ENCODE measurements around the gene MCU.
"Not testable (repeated sequence)": the region's sequence is repeated elsewhere in the genome, so short reads cannot be mapped to it uniquely, and the experiment has no call there.

Gene MCU

DNA sequence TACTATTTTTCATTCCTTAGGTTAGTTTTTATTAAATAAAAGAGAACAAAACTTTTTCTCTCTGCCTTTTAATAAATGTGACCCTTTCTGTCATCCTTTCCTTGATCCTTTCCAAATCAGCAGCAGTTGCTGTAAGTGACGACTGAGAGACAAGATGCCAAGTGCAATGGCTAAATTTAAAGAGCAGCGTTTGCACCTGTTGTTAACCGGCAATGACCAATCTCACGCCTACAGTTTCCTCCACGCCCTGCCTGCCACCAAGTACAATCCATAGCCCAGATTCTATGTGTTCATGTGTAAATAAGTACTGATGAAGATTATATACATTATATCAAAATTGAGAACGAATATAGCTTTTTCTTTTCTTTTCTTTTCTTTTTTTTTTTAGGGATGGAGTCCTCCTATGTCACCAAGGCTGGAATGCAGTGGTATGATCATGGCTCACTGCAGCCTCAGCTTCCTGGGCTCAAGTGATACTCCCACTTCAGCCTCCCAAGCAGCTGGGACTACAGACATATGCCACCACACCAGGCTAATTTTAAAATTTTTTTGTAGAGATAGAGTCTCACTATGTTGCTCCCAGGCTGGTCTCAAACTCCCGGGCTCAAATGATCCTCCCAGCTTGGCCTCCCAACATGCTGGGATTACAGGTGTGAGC, 6.5 kb upstream of the MCU start:
- H3K4me3 ChIP-seq (ENCODE audit: low read depth, low read length) = no peak overlapping the region
- no peak for DNase-seq (ENCODE audit: low read depth)

DNA sequence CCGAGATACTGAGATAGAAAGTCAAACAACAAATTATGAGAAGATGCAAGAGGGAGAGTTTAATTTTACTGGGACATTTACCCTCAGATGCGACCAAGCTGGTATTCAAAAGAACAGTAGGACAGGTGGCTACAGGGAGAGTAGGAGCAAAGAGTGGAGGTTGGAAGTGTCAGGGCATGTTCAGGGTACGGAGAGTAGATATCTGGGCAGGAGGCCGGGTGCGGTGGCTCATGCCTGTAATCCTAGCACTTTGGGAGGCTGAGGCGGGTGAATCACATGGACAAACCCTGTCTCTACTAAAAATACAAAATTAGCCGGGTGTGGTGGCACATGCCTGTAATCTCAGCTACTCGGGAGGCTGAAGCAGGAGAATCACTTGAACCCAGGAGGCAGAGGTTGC, 5.5 kb upstream of the MCU start:
- DNase-seq (ENCODE audit: low read depth) = not testable (repeated sequence)

DNA sequence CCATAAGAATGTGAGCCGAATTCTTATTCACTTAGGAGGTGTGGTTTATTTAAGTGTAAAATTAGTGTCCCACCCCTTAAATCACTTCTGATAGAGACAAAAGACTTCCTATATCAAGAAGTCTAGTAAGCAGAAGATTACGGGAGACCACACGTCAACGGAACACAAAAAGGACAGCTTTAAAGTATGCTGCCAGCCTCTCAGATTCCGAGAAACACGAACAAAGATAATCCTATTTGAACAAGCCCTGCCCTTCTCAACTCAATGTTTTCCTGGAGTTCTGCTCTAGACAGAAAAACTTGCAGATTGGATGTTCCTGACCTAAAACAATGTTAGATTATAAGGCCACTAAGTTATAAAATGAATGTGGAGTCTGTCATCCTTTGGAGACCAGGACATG, 4.9 kb upstream of the MCU start:
- no peak overlapping the region for H3K4me3 ChIP-seq (ENCODE audit: low read depth, low read length)
- DNase-seq (ENCODE audit: low read depth) = no peak

More for the DNA sequence above, 5.5 kb upstream of the MCU start:
- H3K4me3 ChIP-seq (ENCODE audit: low read depth, low read length) = not testable (repeated sequence)

DNA sequence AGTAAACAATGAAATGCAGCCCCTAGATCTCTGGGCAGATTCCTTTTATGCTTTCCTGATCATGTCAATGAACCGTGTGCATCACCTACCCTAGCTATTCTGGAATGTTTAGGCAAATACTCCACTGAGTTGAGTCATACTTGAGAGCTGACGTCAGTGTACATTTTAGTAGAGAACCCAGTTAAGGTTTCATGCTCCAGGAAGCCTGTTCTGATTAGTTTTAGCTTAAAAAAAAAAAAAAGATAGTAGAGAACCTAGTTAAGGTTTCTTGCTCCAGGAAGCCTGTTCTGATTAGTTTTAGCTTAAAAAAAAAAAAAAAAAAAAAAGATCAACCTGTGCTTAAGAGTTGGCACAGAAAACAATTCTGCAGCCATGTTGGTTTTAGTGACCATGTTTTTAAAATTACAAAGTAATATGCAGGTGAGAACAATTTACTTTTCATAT, 3.7 kb upstream of the MCU start:
- no peak overlapping the region for H3K4me3 ChIP-seq (ENCODE audit: low read depth, low read length)
- peak; percentile 60 for DNase-seq (ENCODE audit: low read depth)

DNA sequence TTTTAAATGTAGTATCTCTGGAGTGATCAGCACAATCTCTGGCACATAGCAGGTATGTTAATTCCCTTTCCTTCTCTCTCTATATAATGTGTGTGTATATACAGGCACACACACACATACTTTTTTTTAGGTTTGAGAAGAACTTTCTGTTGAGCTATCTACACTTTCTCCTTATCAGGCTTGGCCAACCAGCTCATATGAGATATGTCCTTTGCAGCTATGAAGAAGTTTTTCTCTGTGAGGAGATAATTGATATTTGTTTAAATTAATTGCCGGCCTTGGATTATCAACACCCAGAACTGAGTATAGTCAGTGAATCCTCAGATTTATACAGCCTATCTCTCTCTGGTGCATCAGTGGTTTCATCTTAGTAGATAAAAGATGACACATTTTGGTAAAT, 2.3 kb upstream of the MCU start:
- DNase-seq (ENCODE audit: low read depth) = no peak

DNA sequence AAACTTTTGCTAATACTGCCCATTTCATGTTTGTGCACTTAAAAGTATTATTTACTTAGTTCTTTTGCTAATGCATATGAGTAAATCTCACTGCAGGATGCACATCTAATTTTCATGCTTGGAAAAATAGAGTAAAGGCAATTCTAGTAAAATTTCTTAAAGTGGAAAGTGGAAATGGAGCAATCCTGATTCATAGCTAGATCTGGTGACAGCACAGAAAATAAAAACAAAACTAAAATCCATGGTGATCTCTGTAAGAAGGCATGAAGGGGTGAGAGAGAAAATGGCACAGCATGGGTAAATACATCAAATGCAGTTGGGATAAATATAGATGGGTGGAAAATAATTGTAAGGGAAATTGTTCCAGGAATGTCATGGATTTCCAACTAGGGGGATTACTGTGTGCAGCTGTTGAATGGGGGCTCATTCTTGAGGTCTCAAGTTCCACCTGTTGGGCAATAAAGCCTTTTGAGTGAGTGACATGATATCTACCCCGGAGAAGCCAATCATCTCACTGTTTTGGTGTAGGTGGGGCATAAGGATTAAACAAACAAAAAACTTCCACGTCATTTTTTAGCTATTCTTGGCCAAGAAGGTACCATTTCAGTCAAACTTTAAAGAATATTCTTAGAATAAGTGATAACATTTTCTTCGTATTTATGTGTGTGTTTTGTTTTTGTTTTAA, 1.7 kb upstream of the MCU start:
- no peak overlapping the region for H3K4me3 ChIP-seq (ENCODE audit: low read depth, low read length)

More for the DNA sequence above, 2.3 kb upstream of the MCU start:
- H3K4me3 ChIP-seq (ENCODE audit: low read depth, low read length) = no peak overlapping the region

DNA sequence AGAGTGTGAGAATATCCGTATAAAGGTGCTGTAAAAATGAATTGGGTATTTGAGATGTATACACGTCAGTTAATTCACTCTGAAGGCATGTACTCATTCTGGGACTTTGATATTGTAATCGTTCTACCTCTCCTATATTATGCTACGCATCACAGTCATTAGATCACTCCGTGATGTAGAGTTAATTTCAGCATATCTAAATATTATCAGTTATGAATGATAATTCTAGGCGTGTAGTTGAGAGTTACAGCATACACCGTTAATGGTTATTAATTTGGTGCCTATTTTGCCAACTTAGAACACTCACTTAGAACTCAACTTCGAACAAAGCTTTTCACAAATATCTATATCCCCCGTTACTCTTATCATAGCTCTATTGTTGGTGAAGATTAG, 477 bp upstream of the MCU start:
- H3K4me3 ChIP-seq (ENCODE audit: low read depth, low read length) = peak overlapping the region; percentile 78
- no peak for DNase-seq (ENCODE audit: low read depth)

More for the DNA sequence above, 1.7 kb upstream of the MCU start:
- DNase-seq (ENCODE audit: low read depth) = peak; percentile 56

DNA sequence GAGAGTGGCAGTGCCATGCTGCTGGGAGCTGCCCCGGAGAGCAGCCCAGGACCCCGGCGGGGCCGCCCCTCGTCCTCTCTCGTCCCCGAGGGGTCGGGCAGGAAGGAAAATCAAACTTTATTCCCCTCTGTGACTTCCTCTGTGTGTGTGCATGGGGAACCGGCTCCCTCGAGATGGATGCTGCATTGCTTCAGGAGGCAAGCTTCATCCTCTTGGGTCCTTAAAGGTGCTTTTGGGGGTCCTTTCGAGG, 726 bp downstream of the MCU start:
- H3K4me3 ChIP-seq (ENCODE audit: low read depth, low read length) = peak overlapping the region; percentile 78
- DNase-seq (ENCODE audit: low read depth) = no peak

DNA sequence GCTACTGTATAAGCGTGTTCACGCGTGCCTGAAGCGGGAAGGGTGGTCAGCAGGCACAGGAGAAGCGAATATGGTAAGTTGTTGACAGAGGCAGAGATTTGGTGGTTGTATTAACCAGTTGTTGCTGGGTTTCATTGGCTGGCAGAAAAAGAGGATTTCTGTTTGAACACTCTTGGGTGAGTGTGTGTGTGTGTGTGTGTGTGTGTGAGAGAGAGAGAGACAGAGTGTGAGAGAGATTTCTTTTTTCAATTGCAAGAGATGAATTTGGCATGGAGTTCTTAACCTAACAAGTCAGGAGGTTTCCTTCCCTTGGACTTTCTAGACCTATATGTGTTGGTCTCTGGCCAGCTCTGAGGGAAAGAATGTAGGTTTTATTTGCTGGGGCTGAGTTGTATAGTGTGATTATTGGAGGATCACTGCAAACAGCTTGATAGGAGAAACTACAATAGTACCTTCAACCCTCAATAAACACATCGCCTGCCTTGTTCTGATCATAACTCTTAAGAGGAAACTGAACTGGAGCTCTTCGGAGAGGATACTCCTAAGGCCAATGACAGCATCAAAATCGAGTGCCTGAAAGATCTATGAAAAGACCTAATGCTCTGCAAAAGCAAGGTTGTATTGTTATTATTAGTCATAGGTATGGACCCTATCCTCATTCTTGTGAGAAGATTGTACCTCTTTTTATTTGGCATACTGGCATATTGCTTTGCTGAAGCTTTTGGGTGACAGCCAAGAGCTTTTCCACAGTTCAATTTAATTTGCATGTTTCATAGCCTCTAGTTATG, 1.2 kb downstream of the MCU start:
- peak overlapping the region; percentile 78 for H3K4me3 ChIP-seq (ENCODE audit: low read depth, low read length)
- no peak for DNase-seq (ENCODE audit: low read depth)

DNA sequence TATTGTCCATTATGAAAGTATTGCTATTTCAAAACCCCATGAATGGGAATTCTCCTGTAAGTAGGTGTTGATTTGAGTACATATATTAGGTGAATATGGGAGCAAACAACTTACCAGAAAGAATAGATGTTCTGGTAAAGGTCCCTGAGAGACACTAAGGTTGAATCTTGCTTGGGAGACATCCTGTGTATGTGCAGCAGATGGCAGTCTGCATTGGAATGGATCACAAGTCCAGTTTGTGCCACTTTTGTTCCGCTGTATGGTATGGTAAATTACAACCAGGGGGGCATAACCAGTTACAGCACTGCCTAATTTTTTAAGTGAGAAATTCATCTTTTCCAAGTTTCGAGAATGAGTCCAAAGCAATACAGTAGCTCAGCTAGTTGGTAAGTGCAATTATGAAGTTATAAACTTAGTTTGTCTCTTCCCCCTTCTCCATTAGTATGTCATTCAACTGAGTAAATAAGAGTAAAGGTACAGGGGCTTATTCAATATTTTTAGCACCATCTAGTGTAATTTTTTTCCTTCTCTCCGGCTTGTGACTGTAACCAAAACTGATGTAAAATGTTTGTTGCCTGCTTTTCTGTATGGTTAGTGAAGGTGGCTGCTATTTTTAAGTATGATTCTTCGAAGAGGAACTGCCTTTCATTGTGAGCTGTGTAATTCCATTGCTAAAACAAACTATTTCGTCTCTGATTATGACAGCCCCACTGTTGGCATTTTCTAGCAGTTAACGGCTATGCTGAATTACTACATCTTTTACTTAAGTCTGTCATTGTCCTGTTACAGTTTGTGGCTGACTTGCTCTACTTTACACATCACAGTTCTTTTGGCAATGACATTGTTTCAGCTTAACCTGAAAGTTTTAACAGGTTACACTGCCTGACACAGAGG, 2.8 kb downstream of the MCU start:
- H3K4me3 ChIP-seq (ENCODE audit: low read depth, low read length) = no peak overlapping the region
- no peak for DNase-seq (ENCODE audit: low read depth)

DNA sequence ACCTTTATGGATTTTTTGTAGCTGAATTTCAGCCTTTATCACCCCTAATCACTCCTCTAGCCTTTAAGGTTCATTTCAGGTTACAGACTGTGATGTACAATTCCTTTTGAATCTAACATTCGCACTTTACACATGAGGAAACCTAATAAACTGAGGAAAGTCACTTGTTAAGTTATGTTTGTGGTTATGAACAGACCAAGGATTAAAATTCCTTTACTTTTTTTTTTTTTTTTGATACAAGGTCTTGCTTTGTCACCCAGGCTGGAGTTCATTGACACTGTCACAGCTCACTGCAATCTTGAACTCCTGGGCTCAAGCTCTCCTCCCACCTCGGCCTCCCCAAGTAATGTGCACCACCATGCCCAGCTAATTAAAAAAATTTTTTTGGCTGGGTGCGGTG, 3.6 kb downstream of the MCU start:
- H3K4me3 ChIP-seq (ENCODE audit: low read depth, low read length) = no peak overlapping the region
- DNase-seq (ENCODE audit: low read depth) = no peak

DNA sequence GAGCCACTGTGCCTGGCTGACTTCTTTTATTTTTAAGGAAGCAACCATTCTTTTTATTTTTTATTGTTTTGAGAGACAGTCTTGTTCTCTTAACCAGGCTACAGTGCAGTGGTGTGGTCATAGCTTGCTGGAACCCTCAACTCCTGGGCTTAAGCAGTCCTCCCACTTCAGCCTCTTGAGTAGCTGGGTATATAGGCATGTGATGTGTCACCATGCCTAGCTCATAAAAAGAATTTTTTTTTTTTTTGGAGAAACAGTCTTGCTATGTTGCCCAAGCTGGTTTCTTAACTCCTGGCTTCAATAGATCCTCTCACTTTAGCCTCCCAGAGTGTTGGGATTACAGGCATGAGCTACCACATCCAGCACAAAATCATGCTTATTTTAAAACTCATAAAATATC, 5.8 kb downstream of the MCU start:
- H3K4me3 ChIP-seq (ENCODE audit: low read depth, low read length) = no peak overlapping the region
- no peak for DNase-seq (ENCODE audit: low read depth)

DNA sequence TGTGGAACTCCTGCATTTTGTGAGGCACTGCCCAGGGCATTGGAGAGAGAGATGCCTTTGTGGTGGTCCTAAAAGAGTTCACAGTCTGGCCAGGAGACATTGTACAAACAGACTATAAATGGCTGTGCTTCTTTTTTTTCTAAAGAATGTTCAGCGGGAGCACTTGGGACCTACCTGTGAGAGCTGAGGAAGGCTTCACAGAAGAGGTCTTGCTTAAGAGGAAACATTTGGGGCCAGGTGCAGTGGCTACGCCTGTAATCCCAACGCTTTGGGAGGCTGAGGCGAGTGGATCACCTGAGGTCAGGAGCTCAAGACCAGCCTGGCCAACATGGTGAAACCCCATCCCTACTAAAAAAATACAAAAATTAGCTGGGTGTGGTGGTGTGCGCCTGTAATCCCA, 10.5 kb downstream of the MCU start:
- DNase-seq (ENCODE audit: low read depth) = not testable (repeated sequence)

DNA sequence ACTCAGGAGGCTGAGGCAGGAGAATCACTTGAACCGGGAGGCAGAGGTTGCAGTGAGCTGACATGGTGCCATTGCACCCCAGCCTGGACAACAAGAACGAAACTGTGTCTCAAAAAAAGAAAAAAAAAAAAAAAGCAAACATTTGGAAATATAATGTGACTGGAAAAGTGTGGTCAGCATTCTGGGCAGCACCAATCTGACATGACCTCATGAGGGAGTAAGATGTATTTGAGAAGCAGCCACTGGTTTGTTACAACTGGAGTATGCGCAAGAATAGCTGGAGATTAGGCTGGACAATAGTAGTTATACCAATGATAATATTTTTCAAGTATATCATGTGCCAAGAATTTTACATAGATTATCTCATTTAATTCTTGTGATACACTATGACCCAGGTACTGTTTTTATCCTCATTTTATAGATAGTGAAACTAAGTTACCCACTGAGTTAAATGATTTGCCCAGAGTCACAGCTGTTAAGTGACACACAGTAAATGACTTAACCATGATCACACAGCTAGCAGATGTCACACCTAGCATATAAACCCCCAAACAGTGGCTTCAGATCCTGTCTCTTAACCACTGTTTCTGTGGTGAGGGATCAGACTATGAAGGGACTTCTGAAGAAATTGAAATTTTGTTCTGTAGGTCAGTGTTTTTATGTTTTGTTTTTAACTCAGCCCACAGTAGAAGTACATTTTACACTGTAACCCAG, 11.1 kb downstream of the MCU start:
- no peak for DNase-seq (ENCODE audit: low read depth)
- H3K4me3 ChIP-seq (ENCODE audit: low read depth, low read length) = no peak overlapping the region

More for the DNA sequence above, 10.5 kb downstream of the MCU start:
- H3K4me3 ChIP-seq (ENCODE audit: low read depth, low read length) = not testable (repeated sequence)

DNA sequence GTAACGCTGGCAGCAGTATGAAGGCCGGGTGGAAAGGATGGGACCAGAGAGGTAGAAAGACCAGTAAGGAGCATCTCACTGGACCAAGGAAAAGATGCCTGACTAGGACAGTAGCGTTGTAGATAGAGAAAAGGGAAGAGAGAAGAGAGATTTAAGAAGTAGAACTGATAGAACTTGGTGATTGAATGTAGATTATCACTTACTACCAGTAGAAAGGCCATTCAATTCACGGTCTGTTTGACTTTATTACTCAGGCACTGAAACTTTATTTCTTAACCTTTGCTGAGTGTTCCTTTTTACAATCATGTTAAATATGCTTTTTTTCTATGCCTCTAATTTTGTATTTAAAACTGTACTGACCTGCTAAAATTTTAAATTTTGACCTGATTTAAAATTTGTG, 12.2 kb downstream of the MCU start:
- no peak overlapping the region for H3K4me3 ChIP-seq (ENCODE audit: low read depth, low read length)
- DNase-seq (ENCODE audit: low read depth) = no peak

DNA sequence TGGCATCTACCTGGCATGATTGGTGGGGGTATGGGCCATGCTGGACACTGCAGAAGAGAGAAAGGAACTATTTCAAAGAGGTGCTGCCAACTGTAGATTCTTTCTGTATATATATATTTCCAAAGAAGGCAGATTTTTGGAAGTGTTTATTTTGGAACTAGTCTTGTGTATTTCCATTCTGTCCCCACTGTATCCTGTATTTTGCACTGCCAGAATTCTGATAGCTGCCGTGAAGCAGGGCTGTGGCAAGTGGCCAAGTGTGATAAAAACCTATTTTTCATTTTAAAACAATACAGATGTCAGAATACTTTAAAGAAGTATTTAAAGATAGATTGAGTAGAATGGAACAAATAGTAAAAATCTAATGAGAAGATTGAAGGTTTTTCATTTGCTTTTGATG, 17.1 kb downstream of the MCU start:
- DNase-seq (ENCODE audit: low read depth) = no peak
- H3K4me3 ChIP-seq (ENCODE audit: low read depth, low read length) = no peak overlapping the region

DNA sequence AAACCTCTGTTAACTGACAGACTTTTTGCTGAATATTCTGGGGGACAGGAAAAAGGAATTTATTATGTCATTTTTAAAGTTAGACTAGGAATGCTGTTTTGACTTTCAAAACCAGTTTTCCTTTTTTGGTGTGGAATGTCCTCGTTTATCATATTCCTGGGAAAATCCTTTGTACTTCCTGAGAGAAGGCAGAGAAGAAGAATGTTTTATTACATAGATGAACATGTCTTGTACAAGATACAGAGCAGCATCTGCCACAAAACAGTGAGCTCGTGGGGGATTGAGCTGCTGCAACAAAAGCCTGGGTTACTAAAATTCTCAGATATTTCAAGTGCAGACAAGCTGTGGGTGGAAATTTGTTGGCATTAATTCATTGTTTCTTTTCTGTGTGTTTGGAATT, 20.2 kb downstream of the MCU start:
- no peak overlapping the region for H3K4me3 ChIP-seq (ENCODE audit: low read depth, low read length)
- DNase-seq (ENCODE audit: low read depth) = no peak

DNA sequence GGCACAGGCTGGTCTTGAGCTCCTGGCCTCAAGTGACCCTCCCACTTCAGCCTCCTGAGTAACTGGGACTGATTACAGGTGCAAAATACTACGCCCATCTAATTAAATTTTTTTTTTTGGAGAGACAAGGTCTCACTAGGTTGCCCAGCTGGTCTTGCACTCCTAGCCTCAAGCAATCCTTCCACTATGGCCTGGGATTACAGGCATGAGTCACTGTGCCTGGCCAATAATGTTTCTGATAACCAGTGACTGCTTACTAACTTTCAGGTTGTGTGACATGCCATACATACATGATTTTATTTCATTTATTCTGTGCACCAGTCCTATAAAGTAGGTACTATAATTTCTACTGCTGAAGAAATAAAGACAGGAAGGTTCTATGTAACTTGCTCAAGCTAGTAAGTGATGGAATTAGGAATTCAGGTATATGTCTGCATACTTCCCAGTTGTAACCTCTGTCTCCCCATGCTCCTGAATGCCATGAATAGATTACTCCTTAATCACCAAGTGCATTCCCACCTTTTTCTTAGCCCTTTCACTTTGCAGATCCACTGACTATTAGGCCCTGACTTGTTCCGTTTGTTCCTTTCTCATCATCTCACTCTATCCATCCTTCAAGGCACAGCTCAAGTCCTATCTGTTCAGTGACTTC, 28.1 kb downstream of the MCU start:
- no peak overlapping the region for H3K4me3 ChIP-seq (ENCODE audit: low read depth, low read length)
- DNase-seq (ENCODE audit: low read depth) = no peak

Measured in skeletal muscle cell (primary cell).